Upper lobe of right lung (tissue), 1 donor: ENCODE results near the gene GRIN2C. TPM values are rescaled to one million over a fixed set of nuclear protein-coding genes. Genes with fewer than 3 reads are reported as not detected.
A peak's percentile ranks its signal among the peaks of the same experiment; 100 is the strongest.

Source experiments
- ATAC-seq: fragments of 200-7000 bp; cut with Tn5 transposase; one replicate; pipeline ENCODE4 v1.9.1; 2020; ENCODE audit warnings: mild to moderate bottlenecking, moderate library complexity
- DNase-seq: peaks from one replicate; pipeline ENCODE4 v3.0.0-alpha.2; 2020
- H3K27ac ChIP-seq: fragments of 200-600 bp; one replicate; pipeline ENCODE4 v1.8.0; 2022
- H3K27me3 ChIP-seq: fragments of 200-600 bp; one replicate; pipeline ENCODE4 v1.8.0; 2022; ENCODE audit warnings: mild to moderate bottlenecking
- H3K36me3 ChIP-seq: fragments of 200-600 bp; one replicate; pipeline ENCODE4 v1.8.0; 2022
- H3K4me1 ChIP-seq: fragments of 200-600 bp; one replicate; pipeline ENCODE4 v1.8.0; 2022
- H3K4me3 ChIP-seq: fragments of 200-600 bp; one replicate; pipeline ENCODE4 v1.8.0; 2022; ENCODE audit warnings: mild to moderate bottlenecking
- H3K9me3 ChIP-seq: fragments of 200-600 bp; one replicate; pipeline ENCODE4 v1.8.0; 2022
- CTCF ChIP-seq: fragments of 200-600 bp; IDR thresholded peaks from one replicate; pipeline ENCODE4 v1.8.0; 2022; ENCODE audit warnings: antibody characterized with exemption
- intact Hi-C: fragments of 100-400 bp; cut with DNase I; formaldehyde crosslinking; loops from one replicate; pipeline ENCODE4 v1.11.0; 2022
- total RNA-seq: library from RNA; stranded (reverse); fragmentation: NEBNext Ultra II Directional; extraction: Animal tissue kit (Norgen Biotek cat#: 25700); gene quantifications from one replicate; pipeline ENCODE4 v1.2.1, GENCODE V29; 2021
- donor health status: DM: no; HTN: yes; CAD: no; lungs with severe emphysema.

Gene GRIN2C
- total RNA-seq, 1 donor from 2014 or later = not detected

GRCh38 chr17:74836191-74836590 is 23.5 kb downstream of the GRIN2C start:
- H3K27me3 ChIP-seq = no peaks in the 10 kb centered on the region
- no peak for TF ChIP-seq CTCF
- peaks cover 8% of the 10 kb centered on the region for H3K4me1 ChIP-seq
- no peak for ATAC-seq
- H3K27ac ChIP-seq = no peak overlapping the region
- H3K36me3 ChIP-seq = peaks cover 15% of the 10 kb centered on the region
- H3K4me3 ChIP-seq = no peak overlapping the region
- intact Hi-C loops = no loop called here
- DNase-seq = no peak
- H3K9me3 ChIP-seq = no peaks in the 10 kb centered on the region

- Histone ChIP-seq H3K27me3 (no peaks in the 10 kb centered on the region), H3K36me3 (peaks cover 25% of the 10 kb centered on the region), H3K4me1 (no peaks in the 10 kb centered on the region), H3K9me3 (no peaks in the 10 kb centered on the region), H3K4me3 (no peak overlapping the region), H3K27ac (no peak overlapping the region)
- no peak for TF ChIP-seq CTCF
- ATAC-seq = peak; percentile 71
- intact Hi-C loops = no loop called here
- no peak for DNase-seq
These were observed 25.9 kb downstream of the GRIN2C start for GRCh38 chr17:74833501-74834377.

GRCh38 chr17:74832421-74832820 is 27.3 kb downstream of the GRIN2C start:
- DNase-seq (no peak), ATAC-seq (no peak)
- Histone ChIP-seq H3K27me3 (no peaks in the 10 kb centered on the region), H3K9me3 (no peaks in the 10 kb centered on the region), H3K27ac (no peak overlapping the region), H3K36me3 (peaks cover 17% of the 10 kb centered on the region), H3K4me3 (no peak overlapping the region), H3K4me1 (no peaks in the 10 kb centered on the region)
- intact Hi-C loops = no loop called here
- no peak for TF ChIP-seq CTCF

GRCh38 chr17:74831444-74832146 is 28.1 kb downstream of the GRIN2C start:
- peaks cover 13% of the 10 kb centered on the region for H3K36me3 ChIP-seq
- intact Hi-C loops = no loop called here
- H3K4me1 ChIP-seq = no peaks in the 10 kb centered on the region
- no peak for TF ChIP-seq CTCF
- no peak overlapping the region for H3K4me3 ChIP-seq
- DNase-seq (no peak), ATAC-seq (no peak)
- no peaks in the 10 kb centered on the region for H3K9me3 ChIP-seq
- no peak overlapping the region for H3K27ac ChIP-seq
- H3K27me3 ChIP-seq = no peaks in the 10 kb centered on the region

GRCh38 chr17:74830861-74831260 is 28.8 kb downstream of the GRIN2C start:
- Histone ChIP-seq H3K4me3 (no peak overlapping the region), H3K9me3 (no peaks in the 10 kb centered on the region), H3K36me3 (peaks cover 13% of the 10 kb centered on the region), H3K27me3 (no peaks in the 10 kb centered on the region), H3K27ac (no peak overlapping the region), H3K4me1 (no peaks in the 10 kb centered on the region)
- no peak for DNase-seq
- intact Hi-C loops = no loop called here
- ATAC-seq = no peak
- no peak for TF ChIP-seq CTCF
